ENCODE data around the gene HCRTR1. TPM values are rescaled to one million over a fixed set of nuclear protein-coding genes. Genes with fewer than 3 reads are reported as not detected.

Gene HCRTR1
- total and polyA plus RNA-seq, 2 of the 8 experiments (the other 6 are each of a cell fraction or from before 2014, with no cell fraction given): 0.35 to 0.39 TPM

- H3K79me1 ChIP-seq (ENCODE audit: low read depth, low read length): no peaks in the 10 kb centered on the region
- H3K23ac ChIP-seq (ENCODE audit: insufficient read length): no peak overlapping the region
- H3K27ac ChIP-seq (ENCODE audit: low read depth, low read length): no peak overlapping the region; the same call in 1 of the 2 replicates
- H2BK12ac ChIP-seq (ENCODE audit: low read depth, low read length): no peak overlapping the region
- H2AFZ ChIP-seq (ENCODE audit: low read length): no peak overlapping the region
- H2BK5ac ChIP-seq (ENCODE audit: low read depth, low read length): no peak overlapping the region
- no peaks in the 10 kb centered on the region for H3K23me2 ChIP-seq (ENCODE audit: low read depth, low read length)
- H3K4me1 ChIP-seq (replicated peaks in 1 of 4; ENCODE audit: control insufficient read depth in 3 of 4, insufficient read depth in 4 of 4, low read length in 3 of 4): no peaks in the 10 kb centered on the region
- no peak overlapping the region for H3K4me3 ChIP-seq (ENCODE audit: extremely low read depth in 1 of 4, insufficient read depth in 2 of 4, low read depth in 3 of 4, low read length in 4 of 4)
- H2AK5ac ChIP-seq (ENCODE audit: low read depth, low read length): no peak overlapping the region
- no peak overlapping the region for H3K18ac ChIP-seq (ENCODE audit: extremely low read depth, low read length)
- FAIRE-seq: no peak
- 90% methylated on average over 3 of the region's 3 CpGs; no CpG with 5 or more reads in 1 of the 2 experiments for WGBS, 2 experiments (ENCODE audit: extremely low coverage in 1 of 2, insufficient coverage in 1 of 2, insufficient read length in 1 of 2, insufficient replicate concordance in 2 of 2, low coverage in 1 of 2, low lambda C conversion rate in 2 of 2, missing lambda C conversion rate in 1 of 2)
- no peaks in the 10 kb centered on the region for H3K9me3 ChIP-seq (ENCODE audit: insufficient read depth in 2 of 2, low read depth in 1 of 2, low read length in 1 of 2)
- no peaks in the 10 kb centered on the region for H3K36me3 ChIP-seq (ENCODE audit: control insufficient read depth in 2 of 4, insufficient read depth in 4 of 4, low read length in 3 of 4)
- H3K9ac ChIP-seq (replicated peaks in 1 of 4; ENCODE audit: extremely low read depth in 1 of 4, low read depth in 3 of 4, low read length in 3 of 4): no peak overlapping the region
- DNase-seq (ENCODE audit: low read depth in 1 of 2, low spot score in 2 of 2): no peak
- H4K20me1 ChIP-seq (replicated peaks in 1 of 2; ENCODE audit: control insufficient read depth in 1 of 2, insufficient read depth in 2 of 2, low read length in 2 of 2): peaks cover 0 to 2% of the 10 kb centered on the region in 2 experiments
- no peak overlapping the region for H2BK20ac ChIP-seq (ENCODE audit: low read length)
- no peak overlapping the region for H3K56ac ChIP-seq (replicated peaks; ENCODE audit: insufficient read length, low read depth, low read length)
- H3K4me2 ChIP-seq (ENCODE audit: insufficient read depth in 1 of 2, low read depth in 2 of 2, low read length in 2 of 2): no peak overlapping the region
- H2BK120ac ChIP-seq (replicated peaks; ENCODE audit: low read depth, low read length): no peak overlapping the region
- H4K5ac ChIP-seq (ENCODE audit: insufficient read length, low read depth, low read length): no peak overlapping the region
- POLR2A ChIA-PET (ENCODE audit: partially characterized antibody): interaction anchor here (0.9 kb wide), 2 partner anchors 16 to 110 kb away, joined by 3 read pairs; no protein-coding TSS in a partner anchor
- H4K8ac ChIP-seq (ENCODE audit: extremely low read depth, insufficient read depth, low read length): no peak overlapping the region
- no peak for TF ChIP-seq GABPA (IDR thresholded peaks at IDR 0.05; ENCODE audit: borderline replicate concordance, insufficient read depth, low read length)
- TF ChIP-seq, protein P1, sequence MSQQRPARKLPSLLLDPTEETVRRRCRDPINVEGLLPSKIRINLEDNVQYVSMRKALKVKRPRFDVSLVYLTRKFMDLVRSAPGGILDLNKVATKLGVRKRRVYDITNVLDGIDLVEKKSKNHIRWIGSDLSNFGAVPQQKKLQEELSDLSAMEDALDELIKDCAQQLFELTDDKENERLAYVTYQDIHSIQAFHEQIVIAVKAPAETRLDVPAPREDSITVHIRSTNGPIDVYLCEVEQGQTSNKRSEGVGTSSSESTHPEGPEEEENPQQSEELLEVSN (IDR thresholded peaks at IDR 0.05): no peak
- no peak for TF ChIP-seq PHF8 (conservative IDR thresholded peaks at IDR 0.05; ENCODE audit: low read depth, low read length)
- TF ChIP-seq SP4 (IDR thresholded peaks at IDR 0.05; ENCODE audit: low read length): no peak
- TF ChIP-seq HDAC6 (IDR thresholded peaks at IDR 0.05; ENCODE audit: low read depth, low read length): no peak
- no peak for TF ChIP-seq EGR1 (IDR thresholded peaks at IDR 0.05; ENCODE audit: borderline replicate concordance, low read depth, low read length)
- no peak for TF ChIP-seq SUZ12 (IDR thresholded peaks at IDR 0.05; ENCODE audit: low read length)
- no peak for TF ChIP-seq FOSL1 (IDR thresholded peaks at IDR 0.05; ENCODE audit: insufficient read depth, low read depth, low read length)
- TF ChIP-seq TEAD4 (IDR thresholded peaks at IDR 0.05; ENCODE audit: low read depth, low read length): no peak
- no peak for TF ChIP-seq JUND (IDR thresholded peaks at IDR 0.05; ENCODE audit: low read length)
- TF ChIP-seq GTF2F1 (IDR thresholded peaks at IDR 0.05; ENCODE audit: borderline replicate concordance, low read depth, low read length): no peak
- TF ChIP-seq MAFK (IDR thresholded peaks at IDR 0.05; ENCODE audit: low read depth, low read length): no peak
- no peak for TF ChIP-seq ZNF274 (IDR thresholded peaks at IDR 0.05; ENCODE audit: borderline replicate concordance, extremely low read depth, low read length)
- H4K91ac ChIP-seq (replicated peaks; ENCODE audit: insufficient read length, low read length): no peak overlapping the region
- CTCF ChIA-PET (ENCODE audit: partially characterized antibody): interaction anchor here (0.6 to 19.3 kb wide), 8 partner anchors 23 to 305 kb away, joined by 3 to 370 read pairs (median 3); no protein-coding TSS in a partner anchor
- no peak overlapping the region for H3K4ac ChIP-seq (replicated peaks; ENCODE audit: insufficient read length, low read depth, low read length)
- no peaks in the 10 kb centered on the region for H3K27me3 ChIP-seq (replicated peaks in 1 of 4; ENCODE audit: control insufficient read depth in 3 of 4, extremely low read depth in 1 of 4, insufficient read depth in 3 of 4, low read length in 3 of 4)
- H3K79me2 ChIP-seq (ENCODE audit: control insufficient read depth in 1 of 2, insufficient read depth in 2 of 2, low read length in 2 of 2): no peaks in the 10 kb centered on the region
- H3K14ac ChIP-seq (ENCODE audit: insufficient read length): no peak overlapping the region
- H2BK15ac ChIP-seq (ENCODE audit: low read length): no peak overlapping the region
Observed at GRCh38 chr1:31658721-31659120, 41.2 kb downstream of the HCRTR1 start.
